Ovary (tissue), 9 donors: ENCODE results near the gene HOATZ. TPM values are rescaled to one million over a fixed set of nuclear protein-coding genes. Genes with fewer than 3 reads are reported as not detected.

ENCODE experiments used
- DNase-seq, 5 donors: peaks; one replicate each; pipeline ENCODE4 v3.0.0-alpha.2; 2019 to 2020
- H3K27ac ChIP-seq, 2 donors: fragments of 200-600 bp; one replicate each; pipeline versions ENCODE4 v1.5.1 to v1.8.0; 2019 to 2022
- H3K27me3 ChIP-seq: fragments of 200-600 bp; one replicate; pipeline ENCODE4 v1.8.0; 2022
- H3K36me3 ChIP-seq: fragments of 200-600 bp; sonication (generic); one replicate; pipeline ENCODE4 v1.5.1; 2019
- H3K4me1 ChIP-seq: one replicate; pipeline ENCODE4 v1.8.1; 2013; ENCODE audit warnings: mild to moderate bottlenecking, moderate library complexity; ENCODE audit not compliant: insufficient read depth
- H3K4me3 ChIP-seq: fragments of 200-600 bp; sonication (generic); one replicate; pipeline ENCODE4 v1.5.1; 2017
- H3K9me3 ChIP-seq, 2 donors: fragments of 200-600 bp in 1 of 2; sonication (generic) in 1 of 2; one replicate each; pipeline versions ENCODE4 v1.5.1 to v1.8.1; 2013 to 2019; ENCODE audit warnings: mild to moderate bottlenecking in 1 of 2, moderate library complexity in 1 of 2
- CTCF ChIP-seq, 3 donors: fragments of 450-650 bp in 2 of 3; fragments of 200-600 bp in 1 of 3; IDR thresholded peaks; one replicate each; pipeline versions ENCODE4 v1.5.1 to v1.8.0; 2016 to 2022; ENCODE audit warnings: antibody characterized with exemption in 3 of 3, mild to moderate bottlenecking in 1 of 3
- EP300 ChIP-seq: sonication (generic); formaldehyde crosslinking; IDR thresholded peaks from one replicate; pipeline ENCODE4 v1.6.1; 2017; ENCODE audit warnings: antibody characterized with exemption
- POLR2A ChIP-seq: fragments of 450-650 bp; IDR thresholded peaks from one replicate; pipeline ENCODE4 v1.6.1; 2017; ENCODE audit warnings: antibody characterized with exemption, mild to moderate bottlenecking, moderate library complexity
- WGBS, 3 donors: extraction: QIAGEN DNeasy Blood & Tissue Kit in 1 of 3; methylation state at CpG; one replicate each; pipeline versions ENCODE4 v1.1.5 to v1.1.7; 2013 to 2017; 5-methylcytosine and 5-hydroxymethylcytosine counted together
- intact Hi-C, 4 donors: fragments of 100-400 bp; cut with DNase I; formaldehyde crosslinking; loops; one replicate each; pipeline versions ENCODE4 v1.11.0 to v1.15.1; 2022 to 2023
- polyA plus RNA-seq, 2 donors: library from polyadenylated mRNA; stranded (reverse); fragments of 200-250 nt in 1 of 2; fragments of 350-450 nt in 1 of 2; fragmentation: Illumina TruSeq in 1 of 2; extraction: RNeasy Lipid Tissue Mini Kit (QIAGEN cat#74804) in 1 of 2; gene quantifications; one replicate each; pipeline ENCODE4 v1.2.3, GENCODE V29; 2013 to 2014
- total RNA-seq, 7 donors: library from RNA; depleted of rRNA in 2 of 7; stranded (reverse); fragments of >200 nt in 2 of 7; fragmentation: NEBNext Ultra II Directional in 3 of 7; extraction: Animal tissue kit (Norgen Biotek cat#: 25700) in 3 of 7; gene quantifications; one replicate each; pipeline versions ENCODE4 v1.1.0 to v1.2.4, GENCODE V29; 2016 to 2023
- donor health status: DM: no; HTN: no; CAD: no; lungs with moderate emphysema.
- donor health status: DM: no; HTN: no; CAD: no.
- donor health status: Bipolar disorder and iron deficiency.
- donor health status: DM: yes; HTN: yes; CAD: no.
- donor health status: DM: no; HTN: no; CAD: no.
- donor health status: DM: yes; HTN: yes; CAD: no.

The HOATZ gene
- total and polyA plus RNA-seq, 9 donors = 0.34 to 30.8 (median 1.9) TPM; not detected in 3

DNA sequence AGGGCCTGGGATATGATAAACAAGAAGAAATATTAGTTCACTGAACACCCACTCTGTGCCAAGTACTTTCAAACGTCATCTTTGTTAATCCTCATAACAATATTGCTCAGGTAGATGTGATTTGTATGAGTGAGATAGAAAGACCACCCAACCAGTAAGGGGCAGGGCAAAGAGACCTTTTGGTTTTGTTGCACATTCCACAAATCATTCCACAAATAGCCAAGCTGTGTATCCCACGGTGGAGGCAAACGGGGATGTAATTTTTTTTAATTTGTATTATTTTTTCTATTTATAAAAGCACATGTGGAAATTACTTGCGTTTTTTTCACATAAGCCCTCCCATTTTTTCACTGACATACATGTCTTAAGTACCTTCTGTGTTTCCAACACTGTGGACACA lies 54.9 kb downstream of the HOATZ start:
- intact Hi-C loops = loop anchor here in 1 of 4 donors (5.0 kb wide), 1 partner anchor 273 kb away; no protein-coding TSS in a partner anchor

DNA sequence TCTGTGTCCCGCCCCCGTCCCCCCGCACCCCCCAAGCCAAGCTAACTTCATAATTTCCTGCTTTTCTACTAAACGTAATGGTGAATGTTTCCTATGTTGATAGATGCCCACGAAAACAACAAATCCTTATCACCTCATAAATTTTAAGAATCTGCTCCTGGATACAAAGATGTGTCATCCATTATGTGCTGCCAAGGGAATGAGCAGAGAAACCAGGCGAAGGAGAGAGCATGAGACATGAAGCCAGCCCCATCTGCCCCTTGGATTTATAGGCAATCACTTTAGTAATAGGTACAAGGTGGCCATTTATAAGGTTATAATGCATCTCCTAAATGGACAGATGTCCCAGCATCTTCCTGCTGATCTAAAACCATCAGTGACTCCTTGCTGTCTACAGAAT lies 56.2 kb downstream of the HOATZ start:
- Histone ChIP-seq H3K4me1 (peaks cover 20% of the 10 kb centered on the region), H3K9me3 (no peaks in the 10 kb centered on the region), H3K4me3 (no peak overlapping the region), H3K27me3 (no peaks in the 10 kb centered on the region), H3K36me3 (no peaks in the 10 kb centered on the region), H3K27ac (no peak overlapping the region)
- DNase-seq = no peak
- TF ChIP-seq CTCF (IDR thresholded peaks at IDR 0.05) = no peak
- TF ChIP-seq EP300 = no peak
- TF ChIP-seq POLR2A = no peak
- 45 to 59% (median 54%) methylated on average over 6 of the region's 6 CpGs for WGBS, 3 donors
- intact Hi-C loops = loop anchor here in 1 of 4 donors (5.0 kb wide), 1 partner anchor 267 kb away; no protein-coding TSS in a partner anchor

More for the DNA sequence above, 54.9 kb downstream of the HOATZ start:
- TF ChIP-seq EP300 = no peak
- no peak for TF ChIP-seq CTCF (IDR thresholded peaks at IDR 0.05)
- H3K36me3 ChIP-seq = no peaks in the 10 kb centered on the region
- DNase-seq = no peak
- no peaks in the 10 kb centered on the region for H3K27me3 ChIP-seq
- no peak overlapping the region for H3K4me3 ChIP-seq
- no peaks in the 10 kb centered on the region for H3K9me3 ChIP-seq
- WGBS, 3 donors = 5 to 10% (median 5%) methylated on average over 4 of the region's 4 CpGs
- H3K4me1 ChIP-seq = peaks cover 20% of the 10 kb centered on the region
- no peak overlapping the region for H3K27ac ChIP-seq

DNA sequence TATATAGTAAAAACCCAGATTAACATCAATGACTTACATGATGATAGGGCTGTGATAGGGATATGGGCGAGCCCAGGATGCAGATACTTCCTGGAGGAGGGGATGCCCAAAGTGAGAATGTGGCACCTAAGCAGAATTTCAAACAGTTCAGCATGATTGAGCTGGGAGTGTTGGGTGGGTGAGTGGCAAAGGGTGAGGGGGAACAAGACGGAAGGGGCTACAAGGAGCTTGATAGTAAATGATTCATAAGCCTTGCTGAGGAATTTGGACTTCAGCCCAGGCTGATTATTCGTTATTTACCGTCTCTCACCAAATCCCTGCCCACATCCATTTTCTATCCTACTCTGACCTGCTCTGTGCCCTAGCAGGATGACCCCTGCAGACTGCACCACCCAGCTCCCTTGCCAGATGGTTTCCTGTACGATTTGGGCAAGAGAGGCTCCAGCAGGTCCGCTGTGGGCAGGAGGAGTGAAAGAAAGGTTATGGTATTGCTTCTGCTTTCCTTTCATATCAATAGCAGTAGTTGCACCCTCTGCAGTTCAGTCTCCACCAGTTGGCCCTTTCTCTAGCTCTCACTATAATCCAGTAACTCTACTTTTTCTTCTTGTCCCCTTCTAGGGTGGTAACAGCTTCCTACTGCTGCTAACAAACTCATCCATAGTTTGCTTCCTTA lies 57.4 kb downstream of the HOATZ start:
- intact Hi-C loops = loop anchor here in 1 of 4 donors (5.0 kb wide), 1 partner anchor 265 kb away; no protein-coding TSS in a partner anchor
- H3K4me1 ChIP-seq = peaks cover 20% of the 10 kb centered on the region
- no peaks in the 10 kb centered on the region for H3K36me3 ChIP-seq
- no peak overlapping the region for H3K27ac ChIP-seq
- no peak for DNase-seq
- TF ChIP-seq POLR2A (no peak), CTCF (IDR thresholded peaks at IDR 0.05) (no peak), EP300 (no peak)
- 31 to 34% (median 33%) methylated on average over 6 of the region's 6 CpGs for WGBS, 3 donors
- no peaks in the 10 kb centered on the region for H3K27me3 ChIP-seq
- no peak overlapping the region for H3K4me3 ChIP-seq
- H3K9me3 ChIP-seq = no peaks in the 10 kb centered on the region

DNA sequence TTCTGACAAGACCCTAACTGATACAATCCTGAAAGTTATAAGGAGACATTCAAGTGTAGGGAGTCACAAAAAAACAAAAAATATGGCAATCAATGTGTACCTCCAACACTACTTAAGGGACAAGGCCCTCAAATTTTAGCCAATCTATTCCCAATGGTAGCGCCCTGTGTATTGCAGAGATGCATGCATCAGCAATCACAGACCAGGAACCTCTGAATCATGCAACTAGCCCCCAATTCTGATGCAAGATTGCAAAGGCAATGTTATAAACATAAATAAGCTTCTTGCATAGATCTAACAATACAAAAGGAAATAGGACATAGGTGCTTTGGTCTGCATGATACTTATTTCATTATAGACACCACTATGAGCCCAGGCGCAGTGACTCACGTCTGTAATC lies 58.0 kb downstream of the HOATZ start:
- no peak for TF ChIP-seq CTCF (IDR thresholded peaks at IDR 0.05)
- TF ChIP-seq POLR2A = no peak
- no peak for TF ChIP-seq EP300
- DNase-seq = no peak
- Histone ChIP-seq H3K36me3 (no peaks in the 10 kb centered on the region), H3K27me3 (no peaks in the 10 kb centered on the region), H3K9me3 (no peaks in the 10 kb centered on the region), H3K27ac (no peak overlapping the region), H3K4me3 (no peak overlapping the region), H3K4me1 (peaks cover 20% of the 10 kb centered on the region)
- intact Hi-C loops = loop anchor here in 1 of 4 donors (5.0 kb wide), 1 partner anchor 265 kb away; no protein-coding TSS in a partner anchor
- WGBS, 3 donors = 95 to 97% (median 96%) methylated on average over 3 of the region's 3 CpGs
